HG02759 (cell line): Measurements from ENCODE around the gene MAP3K19.
A peak's percentile ranks its signal among the peaks of the same experiment; 100 is the strongest.
"Not testable (repeated sequence)": the region's sequence is repeated elsewhere in the genome, so short reads cannot be mapped to it uniquely, and the experiment has no call there.

ENCODE experiments used
- ATAC-seq: cut with Tn5 transposase; IDR thresholded peaks from one replicate; pipeline ENCODE4 v1.9.1; 2021; ENCODE audit warnings: mild to moderate bottlenecking, moderate library complexity; ENCODE audit not compliant: unreplicated experiment

MAP3K19 gene

GRCh38 chr2:134988994-134989605 lies 58.1 kb downstream of the MAP3K19 start:
- ATAC-seq: no peak

DNA sequence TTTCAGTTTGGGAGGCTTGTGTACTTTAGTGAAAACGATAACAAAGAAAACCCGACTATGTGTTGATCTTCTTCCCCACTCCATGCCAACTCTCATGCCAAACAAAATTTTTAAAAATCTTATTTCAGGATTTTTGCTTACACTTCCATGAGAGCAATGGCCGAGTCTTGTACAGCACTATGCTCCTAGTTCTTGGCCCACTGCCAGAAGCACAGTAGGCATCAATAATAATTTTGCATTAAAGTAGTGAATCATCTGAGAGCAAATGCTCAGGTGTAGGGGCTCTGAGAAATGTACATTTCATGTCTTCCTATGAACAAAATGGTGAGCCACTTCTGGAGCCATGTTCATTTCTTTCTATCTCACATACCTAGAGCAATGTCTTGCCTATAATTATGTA lies 62.2 kb downstream of the MAP3K19 start:
- ATAC-seq: no peak

DNA sequence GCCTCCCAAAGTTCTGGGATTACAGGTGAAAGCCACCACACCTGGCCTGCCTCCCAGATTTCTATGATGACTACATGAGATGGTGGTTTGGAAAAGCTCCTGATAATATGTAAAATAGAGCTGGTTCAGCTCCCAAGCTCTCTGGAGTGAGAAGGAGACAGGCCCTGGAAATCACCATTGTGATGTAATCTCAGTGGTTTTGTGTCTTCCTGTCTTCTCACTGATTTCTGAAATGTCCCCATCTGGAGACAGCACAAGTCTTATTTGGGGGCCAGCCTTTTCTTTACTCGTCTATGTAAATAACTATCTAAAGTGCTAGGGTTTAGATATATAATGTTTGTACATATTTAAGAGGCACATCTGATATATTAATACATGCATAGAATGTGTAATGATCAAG lies 64.6 kb downstream of the MAP3K19 start:
- no peak for ATAC-seq

DNA sequence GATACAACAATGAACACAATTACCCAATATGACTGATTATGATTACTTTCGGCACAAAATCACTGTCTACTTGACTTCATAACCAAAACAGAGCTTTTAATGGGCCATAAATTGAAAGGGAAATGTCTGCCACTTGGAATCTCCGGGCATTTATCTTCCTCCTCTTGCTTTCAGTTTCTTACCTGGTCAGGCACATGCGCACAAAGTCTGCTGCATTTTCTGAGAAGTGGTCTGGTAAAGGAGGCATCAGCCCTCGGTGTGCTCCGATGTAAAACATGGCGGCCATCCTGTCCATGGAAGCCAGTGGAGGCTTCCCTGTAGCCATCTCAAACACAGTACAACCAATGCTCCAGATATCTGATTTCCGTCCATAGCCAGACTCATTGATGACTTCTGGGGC lies 66.6 kb downstream of the MAP3K19 start:
- ATAC-seq: no peak

DNA sequence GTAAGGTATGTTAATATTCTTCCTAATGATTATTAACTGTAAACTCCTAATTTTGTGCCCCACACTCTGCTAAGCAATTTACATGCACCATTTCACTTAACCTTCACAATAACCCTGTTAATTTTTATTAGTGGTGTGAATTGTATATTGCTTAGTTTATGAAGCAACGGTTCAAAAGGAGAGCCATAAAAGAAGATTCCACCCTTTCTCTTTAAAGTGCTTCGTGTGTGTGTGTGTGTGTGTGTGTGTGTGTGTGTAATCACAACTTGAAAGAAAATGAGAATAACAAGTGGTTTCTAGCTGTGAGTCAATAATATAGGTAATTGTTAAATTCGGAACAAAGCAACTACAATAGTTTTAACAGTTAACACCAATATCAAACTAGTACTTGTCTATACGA lies 68.0 kb downstream of the MAP3K19 start:
- no peak for ATAC-seq

- not testable (repeated sequence) for ATAC-seq
These were observed 70.1 kb downstream of the MAP3K19 start for GRCh38 chr2:134977104-134977503.

- no peak for ATAC-seq
These were observed 71.1 kb downstream of the MAP3K19 start for GRCh38 chr2:134976074-134976702.

DNA sequence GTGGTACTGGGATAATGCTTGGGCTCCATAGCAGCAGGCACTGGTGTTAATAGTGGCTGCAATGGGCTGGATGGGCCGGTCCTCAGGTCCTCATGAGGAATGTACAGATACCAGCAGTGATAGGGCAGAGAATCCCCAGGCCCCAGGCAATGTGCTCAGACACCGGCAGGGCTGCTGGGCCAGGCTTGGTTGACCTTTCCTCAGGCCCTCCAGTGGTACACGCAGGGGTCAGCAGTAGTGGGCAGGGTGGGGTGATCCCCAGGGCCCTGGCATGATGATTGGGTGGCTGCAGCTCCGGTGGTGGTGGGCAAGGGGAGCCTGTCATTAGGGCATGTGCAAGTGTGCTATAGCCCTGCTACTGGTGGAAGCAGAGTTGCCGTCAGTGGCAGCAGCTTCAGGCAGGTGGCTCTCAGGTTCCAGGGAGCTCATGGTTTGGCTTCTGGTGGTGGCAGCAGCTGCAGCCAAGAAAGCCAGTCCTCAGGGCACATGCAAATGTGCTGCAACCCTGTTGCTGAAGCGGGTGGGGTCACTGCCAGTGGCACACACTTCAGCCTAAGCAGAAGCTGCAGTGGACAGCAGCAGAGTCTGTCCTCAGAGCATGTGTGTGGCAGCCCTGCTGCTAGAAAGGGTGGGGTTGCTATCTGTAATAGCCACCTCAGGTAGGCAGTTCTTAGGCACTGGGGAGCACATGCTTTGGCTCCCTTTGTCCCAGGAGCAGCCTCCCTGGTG lies 71.8 kb downstream of the MAP3K19 start:
- ATAC-seq: no peak

- no peak for ATAC-seq
These were observed 73.8 kb downstream of the MAP3K19 start for GRCh38 chr2:134973241-134974138.

GRCh38 chr2:134967166-134967565 lies 80.1 kb downstream of the MAP3K19 start:
- ATAC-seq: not testable (repeated sequence)

- ATAC-seq: no peak
These were observed 89.8 kb downstream of the MAP3K19 start for GRCh38 chr2:134957477-134957876.

DNA sequence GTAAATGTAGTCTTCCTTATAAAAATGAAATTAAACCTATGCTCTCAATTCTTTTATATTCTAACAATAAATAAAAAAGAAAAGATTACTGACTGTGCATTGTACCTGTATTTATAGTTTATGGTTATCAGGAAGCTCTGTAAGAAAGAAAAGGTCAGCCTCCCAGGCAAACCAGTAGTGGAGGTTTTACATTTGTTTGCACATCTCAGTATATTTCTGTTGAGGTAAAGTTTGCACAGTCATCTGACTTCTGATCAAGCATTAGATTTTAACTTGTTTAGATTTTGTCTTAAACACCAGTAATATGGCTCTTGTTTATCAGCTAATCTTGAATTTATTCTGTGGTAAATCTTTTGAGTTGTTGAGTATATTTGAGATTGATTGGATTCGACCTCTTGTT lies 91.5 kb downstream of the MAP3K19 start:
- ATAC-seq: no peak

DNA sequence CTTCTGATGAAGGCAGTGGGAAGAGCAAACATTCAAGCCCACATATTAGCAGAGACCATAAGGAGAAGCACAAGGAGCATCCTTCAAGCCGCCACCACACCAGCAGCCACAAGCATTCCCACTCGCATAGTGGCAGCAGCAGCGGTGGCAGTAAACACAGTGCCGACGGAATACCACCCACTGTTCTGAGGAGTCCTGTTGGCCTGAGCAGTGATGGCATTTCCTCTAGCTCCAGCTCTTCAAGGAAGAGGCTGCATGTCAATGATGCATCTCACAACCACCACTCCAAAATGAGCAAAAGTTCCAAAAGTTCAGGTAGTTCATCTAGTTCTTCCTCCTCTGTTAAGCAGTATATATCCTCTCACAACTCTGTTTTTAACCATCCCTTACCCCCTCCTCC lies 93.2 kb downstream of the MAP3K19 start:
- ATAC-seq: no peak

DNA sequence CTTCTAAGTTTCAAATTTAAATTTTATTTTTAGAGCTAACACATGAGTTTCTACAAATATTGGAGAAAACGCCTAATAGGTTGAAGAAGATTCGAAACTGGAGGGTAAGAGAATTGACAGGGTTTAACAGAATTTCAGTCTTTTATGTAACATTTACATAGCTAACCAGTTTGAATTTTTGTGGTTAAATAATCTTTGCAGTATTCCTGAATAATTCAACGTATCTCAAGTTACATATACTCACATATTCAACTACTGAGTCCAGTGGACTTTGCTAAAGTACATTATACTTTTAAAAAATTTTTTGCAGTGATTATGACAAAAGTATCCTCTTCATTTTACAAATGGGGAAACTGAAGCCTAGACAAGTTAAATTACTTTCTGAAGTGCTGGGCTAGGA lies 94.6 kb downstream of the MAP3K19 start:
- no peak for ATAC-seq

DNA sequence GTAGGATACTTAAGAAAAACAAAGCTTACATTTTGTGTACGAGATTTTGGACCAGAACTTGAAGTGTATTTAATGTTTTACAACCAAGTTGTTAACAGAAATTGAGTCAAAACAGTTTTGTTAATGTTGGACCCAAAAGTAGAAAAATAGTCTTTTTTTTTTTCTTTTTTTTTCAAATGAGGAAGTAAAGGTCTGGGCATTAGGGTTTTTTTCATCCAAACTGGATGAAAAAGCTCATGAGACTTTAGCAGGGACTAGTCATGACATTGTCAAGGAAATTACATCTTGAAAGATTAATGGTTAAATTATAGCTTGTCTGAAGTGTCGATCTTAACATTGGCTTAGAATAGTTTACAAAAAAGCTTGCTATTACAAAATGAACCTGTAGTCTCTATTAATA lies 96.4 kb downstream of the MAP3K19 start:
- ATAC-seq: no peak

GRCh38 chr2:134949981-134950708 lies 97.1 kb downstream of the MAP3K19 start:
- no peak for ATAC-seq

GRCh38 chr2:134946073-134946472 lies 101.2 kb downstream of the MAP3K19 start:
- no peak for ATAC-seq

DNA sequence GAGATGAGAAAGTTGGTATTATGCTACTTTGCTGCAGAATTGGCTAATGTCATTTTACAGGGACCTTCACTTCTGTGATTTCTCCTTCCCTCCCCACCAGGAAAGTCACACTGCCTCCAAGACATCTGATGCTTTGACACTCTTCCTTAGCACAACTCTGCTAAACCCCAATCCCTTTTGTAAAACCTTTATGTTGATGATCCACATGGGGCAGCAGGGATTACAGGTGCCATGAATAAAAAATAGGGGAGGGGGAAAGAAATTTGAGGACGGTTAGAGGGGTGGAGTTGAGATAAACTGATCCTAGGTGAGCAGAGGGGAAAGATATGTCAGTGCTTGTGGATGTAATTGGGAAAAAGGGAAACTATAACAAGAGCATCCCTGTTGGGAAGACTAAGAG lies 102.3 kb downstream of the MAP3K19 start:
- no peak for ATAC-seq

GRCh38 chr2:134943540-134943939 lies 103.7 kb downstream of the MAP3K19 start:
- ATAC-seq: peak; percentile 83

GRCh38 chr2:134936691-134937090 lies 110.6 kb downstream of the MAP3K19 start:
- no peak for ATAC-seq

DNA sequence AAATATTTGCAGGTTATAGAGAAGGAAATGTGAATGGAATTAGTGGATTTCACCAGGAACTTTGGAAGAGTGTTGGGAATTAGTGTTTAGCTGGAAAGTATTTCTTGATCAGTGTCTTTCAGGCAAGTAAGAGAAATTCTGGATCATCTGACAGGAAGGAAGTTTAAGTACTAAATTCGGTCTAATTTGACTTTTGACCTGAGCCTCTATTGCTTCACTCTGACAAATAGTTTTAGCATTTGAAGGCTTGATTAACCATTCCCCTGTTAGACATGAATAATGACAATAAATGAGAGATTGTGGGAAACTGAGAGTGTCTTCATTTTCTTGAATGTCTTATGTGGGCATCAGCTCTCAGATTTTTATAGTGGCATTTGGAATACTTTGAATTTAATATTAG lies 112.6 kb downstream of the MAP3K19 start:
- no peak for ATAC-seq
